LNCAP (cell line): Measurements from ENCODE around the gene OCIAD2.

Source experiments
- CTCF ChIP-seq: fragments of 450-650 bp; IDR thresholded peaks from 2 replicates; pipeline ENCODE4 v1.5.1; 2017; ENCODE audit warnings: mild to moderate bottlenecking

The OCIAD2 gene

GRCh38 chr4:48862038-48862437 lies 44.5 kb downstream of the OCIAD2 start:
- TF ChIP-seq CTCF, result no peak

GRCh38 chr4:48858130-48858529 lies 48.4 kb downstream of the OCIAD2 start:
- TF ChIP-seq CTCF, result no peak

GRCh38 chr4:48854982-48855381 lies 51.6 kb downstream of the OCIAD2 start:
- no peak for TF ChIP-seq CTCF

- no peak for TF ChIP-seq CTCF
These were observed 52.2 kb downstream of the OCIAD2 start for GRCh38 chr4:48854395-48854683.

GRCh38 chr4:48853604-48854394 lies 52.8 kb downstream of the OCIAD2 start:
- no peak for TF ChIP-seq CTCF

- no peak for TF ChIP-seq CTCF
These were observed 54.9 kb downstream of the OCIAD2 start for GRCh38 chr4:48851651-48852050.

GRCh38 chr4:48844843-48845242 lies 61.7 kb downstream of the OCIAD2 start:
- TF ChIP-seq CTCF, result no peak
